Stimulated activated CD8-positive, alpha-beta memory T cell treated with anti-CD3 and anti-CD28 coated beads, Interleukin-15, amount 100 ng/mL, for 24 hours (primary cell): Measurements from ENCODE around the gene PRRC2A.
A peak's percentile ranks its signal among the peaks of the same experiment; 100 is the strongest.

Experiments used
- DNase-seq: peaks from one replicate; pipeline ENCODE4 v3.0.0-alpha.2; 2020; ENCODE audit warnings: low read depth

The PRRC2A gene

DNA sequence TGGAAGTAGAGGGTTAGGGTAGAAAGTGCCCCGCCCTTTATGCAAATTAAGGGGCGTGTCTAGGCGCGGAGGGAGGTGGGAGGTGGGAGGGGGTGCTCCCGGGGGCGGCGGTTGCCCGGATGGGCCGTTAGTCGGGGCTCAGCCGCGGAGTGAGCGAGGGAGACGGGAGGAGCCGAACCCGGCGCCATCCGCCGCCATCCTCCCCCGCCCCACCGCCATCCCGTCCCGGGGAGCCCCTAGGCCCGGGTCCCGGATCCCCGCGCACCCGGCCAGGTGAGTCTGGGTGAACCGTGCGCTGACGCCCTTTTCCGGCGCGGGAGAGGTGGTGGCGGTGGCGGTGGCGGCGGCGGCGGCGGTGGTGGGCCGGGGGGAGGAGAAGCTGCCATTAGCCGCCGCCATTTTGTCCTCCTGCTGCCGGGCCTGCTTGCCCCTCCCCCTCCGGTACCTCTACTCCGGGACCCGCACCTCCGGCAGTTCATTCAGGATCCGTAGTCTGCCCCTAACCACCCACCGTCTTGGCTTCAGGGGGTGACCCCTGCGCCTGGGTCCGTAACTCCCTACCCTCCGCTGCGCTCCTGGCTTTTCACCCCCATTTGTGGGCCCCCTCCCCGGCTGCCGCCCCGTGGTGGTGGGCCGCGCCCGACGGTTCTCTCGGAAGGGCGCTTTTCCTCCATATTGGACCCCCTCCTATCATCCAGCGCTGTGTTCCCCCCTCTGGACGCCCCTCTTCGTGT lies at the start of gene PRRC2A:
Gene PRRC2A, plus strand, starts transcription at position 130 of the 734 bp plus-strand sequence. CDS start 2,075 bp downstream, outside the sequence.
- peak; percentile 62 for DNase-seq

DNA sequence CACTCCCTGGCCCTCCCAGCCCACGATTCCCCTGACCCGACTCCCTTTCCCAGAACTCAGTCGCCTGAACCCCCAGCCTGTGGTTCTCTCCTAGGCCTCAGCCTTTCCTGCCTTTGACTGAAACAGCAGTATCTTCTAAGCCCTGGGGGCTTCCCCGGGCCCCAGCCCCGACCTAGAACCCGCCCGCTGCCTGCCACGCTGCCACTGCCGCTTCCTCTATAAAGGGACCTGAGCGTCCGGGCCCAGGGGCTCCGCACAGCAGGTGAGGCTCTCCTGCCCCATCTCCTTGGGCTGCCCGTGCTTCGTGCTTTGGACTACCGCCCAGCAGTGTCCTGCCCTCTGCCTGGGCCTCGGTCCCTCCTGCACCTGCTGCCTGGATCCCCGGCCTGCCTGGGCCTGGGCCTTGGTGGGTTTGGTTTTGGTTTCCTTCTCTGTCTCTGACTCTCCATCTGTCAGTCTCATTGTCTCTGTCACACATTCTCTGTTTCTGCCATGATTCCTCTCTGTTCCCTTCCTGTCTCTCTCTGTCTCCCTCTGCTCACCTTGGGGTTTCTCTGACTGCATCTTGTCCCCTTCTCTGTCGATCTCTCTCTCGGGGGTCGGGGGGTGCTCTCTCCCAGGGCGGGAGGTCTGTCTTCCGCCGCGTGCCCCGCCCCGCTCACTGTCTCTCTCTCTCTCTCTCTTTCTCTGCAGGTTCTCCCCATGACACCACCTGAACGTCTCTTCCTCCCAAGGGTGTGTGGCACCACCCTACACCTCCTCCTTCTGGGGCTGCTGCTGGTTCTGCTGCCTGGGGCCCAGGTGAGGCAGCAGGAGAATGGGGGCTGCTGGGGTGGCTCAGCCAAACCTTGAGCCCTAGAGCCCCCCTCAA lies 48.2 kb upstream of the PRRC2A start, which contains the start of gene LTA:
Gene LTA, plus strand, starts transcription at position 249 of the 871 bp plus-strand sequence. Its CDS starts 454 bp downstream, at position 703.
- DNase-seq: no peak

DNA sequence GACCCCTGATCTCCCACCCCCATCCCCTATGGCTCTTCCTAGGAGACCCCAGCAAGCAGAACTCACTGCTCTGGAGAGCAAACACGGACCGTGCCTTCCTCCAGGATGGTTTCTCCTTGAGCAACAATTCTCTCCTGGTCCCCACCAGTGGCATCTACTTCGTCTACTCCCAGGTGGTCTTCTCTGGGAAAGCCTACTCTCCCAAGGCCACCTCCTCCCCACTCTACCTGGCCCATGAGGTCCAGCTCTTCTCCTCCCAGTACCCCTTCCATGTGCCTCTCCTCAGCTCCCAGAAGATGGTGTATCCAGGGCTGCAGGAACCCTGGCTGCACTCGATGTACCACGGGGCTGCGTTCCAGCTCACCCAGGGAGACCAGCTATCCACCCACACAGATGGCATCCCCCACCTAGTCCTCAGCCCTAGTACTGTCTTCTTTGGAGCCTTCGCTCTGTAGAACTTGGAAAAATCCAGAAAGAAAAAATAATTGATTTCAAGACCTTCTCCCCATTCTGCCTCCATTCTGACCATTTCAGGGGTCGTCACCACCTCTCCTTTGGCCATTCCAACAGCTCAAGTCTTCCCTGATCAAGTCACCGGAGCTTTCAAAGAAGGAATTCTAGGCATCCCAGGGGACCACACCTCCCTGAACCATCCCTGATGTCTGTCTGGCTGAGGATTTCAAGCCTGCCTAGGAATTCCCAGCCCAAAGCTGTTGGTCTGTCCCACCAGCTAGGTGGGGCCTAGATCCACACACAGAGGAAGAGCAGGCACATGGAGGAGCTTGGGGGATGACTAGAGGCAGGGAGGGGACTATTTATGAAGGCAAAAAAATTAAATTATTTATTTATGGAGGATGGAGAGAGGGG lies 47.0 kb upstream of the PRRC2A start:
- DNase-seq: no peak

DNA sequence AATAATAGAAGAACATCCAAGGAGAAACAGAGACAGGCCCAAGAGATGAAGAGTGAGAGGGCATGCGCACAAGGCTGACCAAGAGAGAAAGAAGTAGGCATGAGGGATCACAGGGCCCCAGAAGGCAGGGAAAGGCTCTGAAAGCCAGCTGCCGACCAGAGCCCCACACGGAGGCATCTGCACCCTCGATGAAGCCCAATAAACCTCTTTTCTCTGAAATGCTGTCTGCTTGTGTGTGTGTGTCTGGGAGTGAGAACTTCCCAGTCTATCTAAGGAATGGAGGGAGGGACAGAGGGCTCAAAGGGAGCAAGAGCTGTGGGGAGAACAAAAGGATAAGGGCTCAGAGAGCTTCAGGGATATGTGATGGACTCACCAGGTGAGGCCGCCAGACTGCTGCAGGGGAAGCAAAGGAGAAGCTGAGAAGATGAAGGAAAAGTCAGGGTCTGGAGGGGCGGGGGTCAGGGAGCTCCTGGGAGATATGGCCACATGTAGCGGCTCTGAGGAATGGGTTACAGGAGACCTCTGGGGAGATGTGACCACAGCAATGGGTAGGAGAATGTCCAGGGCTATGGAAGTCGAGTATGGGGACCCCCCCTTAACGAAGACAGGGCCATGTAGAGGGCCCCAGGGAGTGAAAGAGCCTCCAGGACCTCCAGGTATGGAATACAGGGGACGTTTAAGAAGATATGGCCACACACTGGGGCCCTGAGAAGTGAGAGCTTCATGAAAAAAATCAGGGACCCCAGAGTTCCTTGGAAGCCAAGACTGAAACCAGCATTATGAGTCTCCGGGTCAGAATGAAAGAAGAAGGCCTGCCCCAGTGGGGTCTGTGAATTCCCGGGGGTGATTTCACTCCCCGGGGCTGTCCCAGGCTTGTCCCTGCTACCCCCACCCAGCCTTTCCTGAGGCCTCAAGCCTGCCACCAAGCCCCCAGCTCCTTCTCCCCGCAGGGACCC lies 46.1 kb upstream of the PRRC2A start:
- DNase-seq: no peak

DNA sequence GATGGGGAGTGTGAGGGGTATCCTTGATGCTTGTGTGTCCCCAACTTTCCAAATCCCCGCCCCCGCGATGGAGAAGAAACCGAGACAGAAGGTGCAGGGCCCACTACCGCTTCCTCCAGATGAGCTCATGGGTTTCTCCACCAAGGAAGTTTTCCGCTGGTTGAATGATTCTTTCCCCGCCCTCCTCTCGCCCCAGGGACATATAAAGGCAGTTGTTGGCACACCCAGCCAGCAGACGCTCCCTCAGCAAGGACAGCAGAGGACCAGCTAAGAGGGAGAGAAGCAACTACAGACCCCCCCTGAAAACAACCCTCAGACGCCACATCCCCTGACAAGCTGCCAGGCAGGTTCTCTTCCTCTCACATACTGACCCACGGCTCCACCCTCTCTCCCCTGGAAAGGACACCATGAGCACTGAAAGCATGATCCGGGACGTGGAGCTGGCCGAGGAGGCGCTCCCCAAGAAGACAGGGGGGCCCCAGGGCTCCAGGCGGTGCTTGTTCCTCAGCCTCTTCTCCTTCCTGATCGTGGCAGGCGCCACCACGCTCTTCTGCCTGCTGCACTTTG lies 45.1 kb upstream of the PRRC2A start, which contains the start of gene TNF:
Gene TNF, plus strand, starts transcription at position 231 of the 567 bp plus-strand sequence. Its CDS starts 177 bp downstream, at position 408.
- DNase-seq: no peak

DNA sequence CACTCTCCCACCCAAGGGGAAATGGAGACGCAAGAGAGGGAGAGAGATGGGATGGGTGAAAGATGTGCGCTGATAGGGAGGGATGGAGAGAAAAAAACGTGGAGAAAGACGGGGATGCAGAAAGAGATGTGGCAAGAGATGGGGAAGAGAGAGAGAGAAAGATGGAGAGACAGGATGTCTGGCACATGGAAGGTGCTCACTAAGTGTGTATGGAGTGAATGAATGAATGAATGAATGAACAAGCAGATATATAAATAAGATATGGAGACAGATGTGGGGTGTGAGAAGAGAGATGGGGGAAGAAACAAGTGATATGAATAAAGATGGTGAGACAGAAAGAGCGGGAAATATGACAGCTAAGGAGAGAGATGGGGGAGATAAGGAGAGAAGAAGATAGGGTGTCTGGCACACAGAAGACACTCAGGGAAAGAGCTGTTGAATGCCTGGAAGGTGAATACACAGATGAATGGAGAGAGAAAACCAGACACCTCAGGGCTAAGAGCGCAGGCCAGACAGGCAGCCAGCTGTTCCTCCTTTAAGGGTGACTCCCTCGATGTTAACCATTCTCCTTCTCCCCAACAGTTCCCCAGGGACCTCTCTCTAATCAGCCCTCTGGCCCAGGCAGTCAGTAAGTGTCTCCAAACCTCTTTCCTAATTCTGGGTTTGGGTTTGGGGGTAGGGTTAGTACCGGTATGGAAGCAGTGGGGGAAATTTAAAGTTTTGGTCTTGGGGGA lies 44.4 kb upstream of the PRRC2A start:
- DNase-seq: no peak

DNA sequence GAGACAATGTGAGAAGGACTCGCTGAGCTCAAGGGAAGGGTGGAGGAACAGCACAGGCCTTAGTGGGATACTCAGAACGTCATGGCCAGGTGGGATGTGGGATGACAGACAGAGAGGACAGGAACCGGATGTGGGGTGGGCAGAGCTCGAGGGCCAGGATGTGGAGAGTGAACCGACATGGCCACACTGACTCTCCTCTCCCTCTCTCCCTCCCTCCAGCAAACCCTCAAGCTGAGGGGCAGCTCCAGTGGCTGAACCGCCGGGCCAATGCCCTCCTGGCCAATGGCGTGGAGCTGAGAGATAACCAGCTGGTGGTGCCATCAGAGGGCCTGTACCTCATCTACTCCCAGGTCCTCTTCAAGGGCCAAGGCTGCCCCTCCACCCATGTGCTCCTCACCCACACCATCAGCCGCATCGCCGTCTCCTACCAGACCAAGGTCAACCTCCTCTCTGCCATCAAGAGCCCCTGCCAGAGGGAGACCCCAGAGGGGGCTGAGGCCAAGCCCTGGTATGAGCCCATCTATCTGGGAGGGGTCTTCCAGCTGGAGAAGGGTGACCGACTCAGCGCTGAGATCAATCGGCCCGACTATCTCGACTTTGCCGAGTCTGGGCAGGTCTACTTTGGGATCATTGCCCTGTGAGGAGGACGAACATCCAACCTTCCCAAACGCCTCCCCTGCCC lies 43.5 kb upstream of the PRRC2A start:
- DNase-seq: no peak

DNA sequence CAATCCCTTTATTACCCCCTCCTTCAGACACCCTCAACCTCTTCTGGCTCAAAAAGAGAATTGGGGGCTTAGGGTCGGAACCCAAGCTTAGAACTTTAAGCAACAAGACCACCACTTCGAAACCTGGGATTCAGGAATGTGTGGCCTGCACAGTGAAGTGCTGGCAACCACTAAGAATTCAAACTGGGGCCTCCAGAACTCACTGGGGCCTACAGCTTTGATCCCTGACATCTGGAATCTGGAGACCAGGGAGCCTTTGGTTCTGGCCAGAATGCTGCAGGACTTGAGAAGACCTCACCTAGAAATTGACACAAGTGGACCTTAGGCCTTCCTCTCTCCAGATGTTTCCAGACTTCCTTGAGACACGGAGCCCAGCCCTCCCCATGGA lies 42.9 kb upstream of the PRRC2A start:
- DNase-seq: no peak

DNA sequence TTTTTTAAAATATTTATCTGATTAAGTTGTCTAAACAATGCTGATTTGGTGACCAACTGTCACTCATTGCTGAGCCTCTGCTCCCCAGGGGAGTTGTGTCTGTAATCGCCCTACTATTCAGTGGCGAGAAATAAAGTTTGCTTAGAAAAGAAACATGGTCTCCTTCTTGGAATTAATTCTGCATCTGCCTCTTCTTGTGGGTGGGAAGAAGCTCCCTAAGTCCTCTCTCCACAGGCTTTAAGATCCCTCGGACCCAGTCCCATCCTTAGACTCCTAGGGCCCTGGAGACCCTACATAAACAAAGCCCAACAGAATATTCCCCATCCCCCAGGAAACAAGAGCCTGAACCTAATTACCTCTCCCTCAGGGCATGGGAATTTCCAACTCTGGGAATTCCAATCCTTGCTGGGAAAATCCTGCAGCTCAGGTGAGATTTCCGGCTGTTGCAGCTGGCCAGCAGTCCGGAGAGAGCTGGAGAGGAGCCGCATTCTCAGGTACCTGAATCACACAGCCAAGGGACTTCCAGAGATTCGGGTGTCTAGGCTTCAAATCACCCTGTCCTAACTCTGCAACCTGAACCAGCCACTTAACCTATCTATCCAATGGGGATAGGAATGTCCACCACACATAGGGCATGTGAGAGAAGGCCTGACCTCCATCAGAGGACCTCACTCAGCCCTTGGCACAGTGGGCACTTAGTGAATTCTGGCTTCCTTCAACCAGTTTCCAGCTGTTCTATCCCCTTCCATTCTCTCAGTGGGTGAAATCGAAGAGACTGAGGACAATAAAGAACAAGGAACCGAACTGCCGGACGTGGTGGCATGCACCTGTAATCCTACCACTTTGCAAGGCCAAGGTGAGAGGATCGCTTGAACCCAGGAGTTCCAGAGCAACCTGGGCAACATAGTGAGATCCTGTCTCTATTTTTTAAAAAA lies 42.1 kb upstream of the PRRC2A start:
- DNase-seq: no peak

DNA sequence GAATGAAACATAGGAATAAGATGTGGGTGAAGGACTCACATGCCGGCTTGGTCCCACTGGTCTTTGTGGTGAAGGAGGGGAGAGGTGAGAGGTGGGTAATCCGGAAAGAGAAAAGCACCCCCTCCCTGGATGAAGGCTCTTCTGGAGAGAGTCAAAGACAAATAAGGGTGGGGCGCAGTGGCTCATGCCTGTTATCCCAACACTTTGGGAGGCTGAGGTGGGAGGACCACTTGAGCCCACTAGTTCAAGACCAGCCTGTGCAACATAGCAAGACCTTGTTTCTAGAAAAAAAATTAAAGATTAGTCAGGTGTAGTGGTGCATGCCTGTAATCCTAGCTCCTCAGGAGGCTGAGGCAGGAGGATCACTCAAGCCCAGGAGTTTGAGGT lies 41.4 kb upstream of the PRRC2A start:
- DNase-seq: no peak

DNA sequence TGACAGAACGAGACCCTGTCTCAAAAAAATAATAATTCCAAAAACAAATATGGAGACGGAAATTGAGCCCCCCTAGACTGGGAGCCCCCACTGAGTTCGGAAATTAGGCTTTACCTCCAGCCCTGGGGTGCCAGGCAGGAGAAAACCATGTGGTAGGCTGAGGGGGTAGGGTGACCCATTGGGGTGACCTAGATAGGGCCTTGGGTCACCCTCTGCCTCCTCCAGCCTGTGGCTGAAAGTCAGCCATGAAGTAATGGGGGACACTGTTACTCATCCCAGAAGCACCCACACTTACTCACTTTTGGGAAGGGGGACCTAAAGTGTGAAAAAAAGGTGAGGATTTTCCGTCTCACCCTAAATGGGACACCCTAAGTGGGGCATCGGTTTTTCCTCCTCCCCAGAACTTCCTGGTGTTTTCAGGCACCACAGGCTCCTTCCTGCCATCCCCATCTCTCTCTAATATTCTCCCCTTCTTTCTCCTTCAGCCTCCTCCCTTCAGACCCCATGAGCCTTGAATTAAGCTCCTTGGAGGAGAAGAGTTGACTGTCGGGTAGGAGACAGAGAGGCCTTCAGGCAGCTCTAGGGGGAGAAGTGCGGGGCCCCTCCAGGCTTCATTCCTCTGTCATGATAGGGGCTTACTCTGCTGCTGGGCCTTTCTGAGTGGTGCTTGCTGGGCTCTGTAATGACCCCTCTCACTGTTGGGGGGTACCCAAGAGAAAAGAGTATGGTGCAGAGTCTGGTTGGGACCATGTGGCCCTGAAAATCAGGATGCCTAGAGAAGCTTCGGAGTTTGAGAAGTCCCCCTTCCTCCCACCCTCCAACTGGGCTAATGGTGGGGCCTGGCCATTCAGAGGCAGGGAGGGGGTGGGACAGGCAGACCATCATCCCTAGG lies 40.7 kb upstream of the PRRC2A start:
- DNase-seq: no peak

DNA sequence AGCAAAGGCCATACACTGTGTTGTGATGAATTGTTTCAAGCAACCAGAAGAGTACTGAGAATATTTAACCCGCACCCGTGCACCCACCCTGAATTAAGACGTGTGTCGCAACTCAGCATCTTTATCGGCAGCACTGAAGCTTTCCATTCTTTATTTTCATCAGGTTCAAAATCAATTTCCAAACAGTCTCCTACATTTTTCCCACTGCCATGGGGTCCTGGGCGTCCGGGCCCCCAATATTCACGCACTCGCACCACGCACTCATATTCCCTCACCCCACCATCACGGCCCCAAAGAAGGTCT lies 40.1 kb upstream of the PRRC2A start:
- DNase-seq: no peak

DNA sequence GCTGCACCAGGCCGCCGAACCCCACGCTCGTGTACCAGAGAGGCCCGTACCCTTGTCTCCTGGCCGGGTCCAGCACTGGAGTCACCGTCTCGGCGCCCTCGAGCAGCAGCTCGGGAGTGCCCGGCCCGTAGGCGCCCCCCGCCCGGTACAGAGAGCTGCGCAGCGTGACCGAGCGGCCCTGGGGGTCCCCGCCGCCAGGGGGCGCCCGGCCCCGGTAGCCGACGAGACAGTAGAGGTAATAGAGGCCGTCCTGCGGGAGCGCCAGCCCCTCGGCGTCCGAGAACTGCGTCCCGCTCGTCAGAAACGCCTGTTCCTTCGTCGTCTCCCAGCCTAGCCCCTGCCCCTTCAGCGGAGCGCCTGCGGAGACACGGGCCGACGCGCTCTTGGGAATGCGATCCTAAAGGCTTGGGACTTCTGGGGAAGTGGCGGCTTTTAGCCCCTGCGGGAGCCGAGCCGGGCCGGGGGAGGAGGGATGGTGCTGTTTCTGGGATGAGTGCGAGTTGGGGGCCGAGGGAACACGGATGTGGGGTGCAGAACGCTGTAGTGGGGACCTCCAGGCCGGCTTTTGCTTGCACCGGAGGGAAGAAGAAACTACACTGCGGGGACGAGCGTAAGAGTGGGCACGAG lies 39.6 kb upstream of the PRRC2A start:
- DNase-seq: peak; percentile 84

DNA sequence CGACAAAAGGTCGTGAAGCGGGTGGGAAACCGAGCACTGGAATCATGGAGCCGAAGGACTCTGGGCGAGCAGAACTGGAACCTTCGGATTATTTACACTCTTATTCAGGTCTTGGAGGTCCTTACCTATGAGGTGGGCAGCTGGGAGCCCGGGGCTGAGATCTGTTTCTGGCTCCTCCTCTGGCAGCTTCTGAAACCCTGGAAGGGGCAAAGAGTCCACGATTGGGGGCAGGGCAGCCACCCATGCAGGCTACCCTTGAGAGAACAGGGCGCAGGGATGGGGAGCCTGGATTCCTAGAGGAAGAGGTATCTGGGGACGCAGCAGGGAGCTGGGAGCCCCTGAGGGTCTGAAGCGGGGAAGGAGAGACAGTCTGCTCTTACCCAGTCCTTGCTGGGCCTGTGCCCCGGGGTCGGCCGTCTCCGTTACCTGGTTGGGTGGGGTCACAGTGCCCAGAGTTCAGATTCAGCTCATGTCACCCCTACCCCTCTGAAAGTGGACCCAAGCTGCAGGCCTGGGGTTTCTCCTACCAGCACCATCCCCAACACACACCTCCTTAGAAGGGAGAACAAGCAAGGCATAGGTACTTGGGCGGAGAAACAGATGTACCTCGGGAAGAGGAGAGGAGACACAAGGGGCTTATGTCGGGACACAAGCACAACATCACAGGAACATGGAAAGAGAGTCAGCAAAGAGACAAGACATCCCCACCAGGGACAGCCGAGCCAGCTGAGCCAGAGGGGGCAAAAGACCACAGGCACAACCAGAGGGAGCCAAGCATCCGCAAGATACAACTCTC lies 38.9 kb upstream of the PRRC2A start:
- no peak for DNase-seq

DNA sequence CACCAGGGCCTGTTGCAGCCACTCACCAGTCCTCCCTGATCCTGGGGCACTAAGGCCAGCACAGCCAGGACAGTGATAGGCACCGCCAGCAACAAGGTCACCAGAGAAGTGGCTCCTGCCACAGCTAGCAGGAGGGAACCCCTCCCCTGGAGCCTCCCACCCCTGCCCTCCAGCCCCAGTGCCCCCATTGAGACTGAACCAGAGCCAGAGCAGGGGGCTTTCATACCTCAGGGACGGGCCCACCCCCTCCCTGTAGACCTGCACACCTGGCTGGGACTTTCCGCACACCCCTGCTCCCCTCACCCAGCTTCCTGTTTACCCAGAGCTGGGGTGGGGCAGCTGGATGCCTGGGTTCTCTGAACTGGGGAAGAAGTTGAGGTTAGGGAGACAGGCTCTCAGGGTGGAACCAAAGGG lies 38.3 kb upstream of the PRRC2A start, which contains the start of gene LTB:
Gene LTB, minus strand, starts transcription at position 195 of the 414 bp plus-strand sequence. Its CDS starts 7 bp downstream, at position 188.
- no peak for DNase-seq

DNA sequence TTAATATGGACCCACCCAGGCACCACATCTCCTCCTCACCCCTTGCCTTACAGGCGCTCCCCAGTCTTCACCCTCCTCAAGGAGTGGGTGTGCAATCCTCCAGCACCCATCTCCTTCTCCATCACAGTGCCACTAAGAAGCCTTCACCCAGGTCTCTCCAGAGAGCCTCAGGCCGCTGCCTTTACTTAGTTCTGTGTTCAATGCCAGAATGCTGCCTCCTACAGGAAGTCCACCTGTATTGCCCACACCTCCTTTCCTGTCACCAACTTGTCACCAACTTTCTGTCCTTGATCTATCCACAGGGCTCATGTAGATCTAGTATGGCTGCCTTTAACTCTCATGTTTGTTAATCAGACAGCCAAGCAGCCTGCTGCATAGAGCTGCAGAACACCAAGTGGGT lies 35.0 kb upstream of the PRRC2A start:
- DNase-seq: no peak
